D721Med (cell line): ENCODE results near the gene ANKRD35.

Experiments used
- DNase-seq: peaks from one replicate; pipeline ENCODE4 v3.0.0; 2011; ENCODE audit warnings: low spot score; ENCODE audit not compliant: insufficient read length
- FAIRE-seq: peaks from 2 replicates; lab custom pipeline; 2011; peaks lifted over from hg19 to GRCh38; lab: Jason Lieb, UNC
- CTCF ChIP-seq: IDR thresholded peaks from 2 replicates; pipeline ENCODE4 v1.5.1; 2012; ENCODE audit warnings: mild to moderate bottlenecking, control low read depth; ENCODE audit not compliant: insufficient read depth; ENCODE audit errors: missing control alignments

Gene ANKRD35

GRCh38 chr1:145918992-145919939 is 33.6 kb upstream of the ANKRD35 start:
- FAIRE-seq: no peak
- DNase-seq: no peak
- no peak for TF ChIP-seq CTCF

DNA sequence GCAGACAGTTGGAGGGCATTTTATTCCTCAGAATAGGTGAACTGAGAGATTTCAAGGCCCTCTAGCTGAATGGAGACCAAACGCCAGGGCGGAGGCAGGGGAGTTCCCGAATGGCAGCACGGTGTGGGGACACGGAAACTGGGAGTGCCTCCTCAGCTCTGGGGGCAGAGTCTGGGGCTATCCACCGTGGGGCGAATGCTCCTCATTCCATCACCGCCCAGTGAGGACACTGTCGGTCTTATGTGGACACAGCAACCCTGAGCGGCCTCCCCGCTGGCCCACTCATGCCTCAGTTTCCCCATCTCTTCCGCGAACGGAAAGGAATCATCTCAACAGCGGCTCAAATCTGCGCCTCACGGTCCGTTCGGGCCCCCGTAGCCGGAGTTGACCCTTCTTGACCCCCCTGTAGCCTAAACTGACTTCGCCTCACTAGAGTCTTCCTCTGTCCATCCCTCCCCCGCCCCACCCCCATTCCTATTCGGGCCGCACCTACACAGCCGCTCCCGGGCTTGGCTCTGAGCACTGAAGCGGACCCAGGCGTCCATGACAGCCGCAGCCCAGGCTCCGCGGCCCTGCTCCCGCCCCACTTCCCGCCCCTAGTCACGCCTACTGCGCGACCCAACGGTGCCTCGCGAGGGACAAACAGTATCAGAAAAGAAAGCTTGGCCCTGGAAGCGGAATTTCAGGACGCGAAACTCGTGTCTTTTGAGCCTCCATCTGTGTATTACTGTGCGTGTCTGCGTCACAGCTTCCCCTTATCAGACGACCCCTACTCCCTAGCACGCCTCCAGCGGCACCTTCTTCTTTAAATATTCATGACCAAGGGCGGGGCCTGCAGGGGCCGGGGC is 32.7 kb upstream of the ANKRD35 start, which contains the start of gene PEX11B:
Gene PEX11B (minus strand): TSS at position 574 of the 848 bp plus-strand sequence. CDS start 29 bp downstream, at position 545.
- DNase-seq: peak; percentile 91
- no peak for FAIRE-seq
- TF ChIP-seq CTCF: no peak

GRCh38 chr1:145917595-145917994 is 31.9 kb upstream of the ANKRD35 start:
- DNase-seq (no peak), FAIRE-seq (no peak)
- no peak for TF ChIP-seq CTCF

DNA sequence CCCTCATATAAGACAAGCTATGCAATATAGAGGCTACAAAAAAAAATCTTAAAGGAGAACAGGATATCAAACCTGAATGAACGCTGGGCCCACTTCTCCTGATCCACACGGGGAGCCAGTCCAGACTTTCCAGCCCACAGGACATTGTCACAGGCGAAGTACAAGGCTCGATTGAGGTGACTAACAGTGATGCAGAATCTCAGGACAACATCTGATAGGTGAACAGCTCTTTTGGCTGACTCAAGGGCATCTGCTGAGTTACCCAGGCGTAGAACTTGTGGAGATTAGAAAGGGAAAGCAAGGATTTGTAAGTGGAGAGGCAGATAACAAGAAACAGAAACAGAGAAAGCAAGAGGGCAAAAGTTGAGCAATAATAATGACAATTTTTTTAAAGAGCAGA is 31.1 kb upstream of the ANKRD35 start:
- no peak for TF ChIP-seq CTCF

GRCh38 chr1:145912128-145912641 is 26.5 kb upstream of the ANKRD35 start:
- TF ChIP-seq CTCF: no peak
- FAIRE-seq: no peak
- no peak for DNase-seq

More for the DNA sequence above, 31.1 kb upstream of the ANKRD35 start:
- DNase-seq (no peak), FAIRE-seq (no peak)

GRCh38 chr1:145908653-145909052 is 23.0 kb upstream of the ANKRD35 start:
- no peak for FAIRE-seq
- no peak for TF ChIP-seq CTCF
- no peak for DNase-seq
